Gastrocnemius medialis (tissue), 4 donors: ENCODE measurements around the gene C1QC.

ENCODE experiments used
- CTCF ChIP-seq, 5 experiments: fragments of 450-650 bp in 3 of 5; fragments of 200-600 bp in 2 of 5; sonication (generic) in 2 of 5; IDR thresholded peaks in 4 of 5; conservative IDR thresholded peaks in 1 of 5; 1 replicate in 4 of 5; 2 replicates in 1 of 5; pipeline ENCODE4 v1.5.1; 2016 to 2019; ENCODE audit warnings: antibody characterized with exemption in 5 of 5, mild to moderate bottlenecking in 3 of 5, moderate library complexity in 3 of 5
- POLR2A ChIP-seq, 2 donors: fragments of 450-650 bp; IDR thresholded peaks; one replicate each; pipeline ENCODE4 v1.6.1; 2017; ENCODE audit warnings: antibody characterized with exemption in 2 of 2, mild to moderate bottlenecking in 2 of 2, moderate library complexity in 2 of 2

- TF ChIP-seq CTCF (IDR thresholded peaks at IDR 0.05 in 4 of 5, conservative IDR thresholded peaks at IDR 0.05 in 1 of 5) (no peak), POLR2A (IDR thresholded peaks at IDR 0.05) (no peak)
Observed at GRCh38 chr1:22652881-22653316, 9.5 kb downstream of the C1QC start, which contains the start of gene C1QB.
